Measurements from ENCODE around the gene TRIO. TPM values are rescaled to one million over a fixed set of nuclear protein-coding genes. Genes with fewer than 3 reads are reported as not detected.

TRIO gene
- polyA plus RNA-seq, 3 donors: 1.7 to 45.8 (median 2.1) TPM

GRCh38 chr5:14332746-14333145 lies 189.6 kb downstream of the TRIO start:
- H3K79me2 ChIP-seq (ENCODE audit: insufficient read depth, low read length): peaks cover 33% of the 10 kb centered on the region
- H3K4me2 ChIP-seq (replicated peaks; ENCODE audit: extremely low read depth, low read length, poor library complexity, severe bottlenecking): peak overlapping the region; percentile 70
- no peaks in the 10 kb centered on the region for H3K27me3 ChIP-seq (ENCODE audit: control insufficient read depth in 2 of 2, insufficient read depth in 2 of 2, low read length in 2 of 2)
- peaks cover 25 to 30% of the 10 kb centered on the region in 2 donors for H3K36me3 ChIP-seq (replicated peaks in 1 of 2; ENCODE audit: control insufficient read depth in 1 of 2, insufficient read depth in 2 of 2, low read length in 2 of 2)
- peak overlapping the region in 1 of 3 experiments; percentile 75 for H3K4me3 ChIP-seq (replicated peaks in 1 of 3; ENCODE audit: low read depth in 2 of 3, low read length in 3 of 3)
- Mint-ChIP-seq H3K9me3 (no peaks in the 10 kb centered on the region), H3K4me3 (peak overlapping the region in 1 of 2 donors; percentile 63), H3K4me1 (peaks cover 58% of the 10 kb centered on the region), H3K27me3 (ENCODE audit: low read depth in 3 of 3) (no peaks in the 10 kb centered on the region), H3K27ac (peak overlapping the region; percentile 2 to 76 (median 66)), H3K36me3 (peaks cover 45 to 51% of the 10 kb centered on the region in 2 donors)
- no peaks in the 10 kb centered on the region for H3K9me3 ChIP-seq (replicated peaks in 1 of 2; ENCODE audit: control insufficient read depth in 1 of 2, insufficient read depth in 1 of 2, low read length in 2 of 2)
- no peaks in the 10 kb centered on the region for H4K20me1 ChIP-seq (ENCODE audit: insufficient read depth, low read length)
- H3K4me1 ChIP-seq (ENCODE audit: control insufficient read depth in 1 of 2, insufficient read depth in 2 of 2, low read length in 2 of 2): peaks cover 56% of the 10 kb centered on the region in 2 donors
- no peak overlapping the region for H3K9ac ChIP-seq (ENCODE audit: insufficient read depth, low read length, poor library complexity, severe bottlenecking)
- H3K27ac ChIP-seq (ENCODE audit: low read depth in 1 of 2, low read length in 2 of 2): peak overlapping the region; percentile 28 to 82
- WGBS (ENCODE audit: insufficient coverage): 91% methylated on average over 5 of the region's 10 CpGs
- DNase-seq: no peak
- intact Hi-C loops (cut with micrococcal nuclease): loop anchor here in 1 of 2 donors (10.0 kb wide), 1 partner anchor 262 kb away; no protein-coding TSS in a partner anchor
- TF ChIP-seq, protein P1, sequence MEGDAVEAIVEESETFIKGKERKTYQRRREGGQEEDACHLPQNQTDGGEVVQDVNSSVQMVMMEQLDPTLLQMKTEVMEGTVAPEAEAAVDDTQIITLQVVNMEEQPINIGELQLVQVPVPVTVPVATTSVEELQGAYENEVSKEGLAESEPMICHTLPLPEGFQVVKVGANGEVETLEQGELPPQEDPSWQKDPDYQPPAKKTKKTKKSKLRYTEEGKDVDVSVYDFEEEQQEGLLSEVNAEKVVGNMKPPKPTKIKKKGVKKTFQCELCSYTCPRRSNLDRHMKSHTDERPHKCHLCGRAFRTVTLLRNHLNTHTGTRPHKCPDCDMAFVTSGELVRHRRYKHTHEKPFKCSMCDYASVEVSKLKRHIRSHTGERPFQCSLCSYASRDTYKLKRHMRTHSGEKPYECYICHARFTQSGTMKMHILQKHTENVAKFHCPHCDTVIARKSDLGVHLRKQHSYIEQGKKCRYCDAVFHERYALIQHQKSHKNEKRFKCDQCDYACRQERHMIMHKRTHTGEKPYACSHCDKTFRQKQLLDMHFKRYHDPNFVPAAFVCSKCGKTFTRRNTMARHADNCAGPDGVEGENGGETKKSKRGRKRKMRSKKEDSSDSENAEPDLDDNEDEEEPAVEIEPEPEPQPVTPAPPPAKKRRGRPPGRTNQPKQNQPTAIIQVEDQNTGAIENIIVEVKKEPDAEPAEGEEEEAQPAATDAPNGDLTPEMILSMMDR (IDR thresholded peaks at IDR 0.05): no peak
- H2AFZ ChIP-seq (ENCODE audit: insufficient read depth, low read depth, low read length, poor library complexity, severe bottlenecking): no peak overlapping the region

DNA sequence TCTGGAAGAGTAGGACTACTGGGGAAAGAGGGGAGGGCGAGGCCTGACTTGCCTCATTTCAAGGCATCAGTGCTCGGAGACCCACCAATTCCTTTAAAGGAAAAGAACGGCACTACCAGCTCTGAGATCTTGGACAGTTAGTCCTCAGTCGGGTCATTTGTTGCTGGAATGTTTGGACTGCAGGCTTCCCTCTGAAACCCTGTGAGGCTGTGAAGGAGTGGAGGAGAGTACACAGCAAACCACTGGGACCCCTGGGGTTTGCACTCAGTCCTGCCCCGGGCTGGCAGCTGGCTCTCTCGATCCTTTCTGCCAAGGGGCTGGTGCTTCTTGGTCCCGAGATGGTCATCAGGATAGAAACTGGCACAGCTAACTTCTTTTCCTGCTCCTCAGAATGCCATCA lies 194.5 kb downstream of the TRIO start:
- no peak overlapping the region for H3K9ac ChIP-seq (ENCODE audit: insufficient read depth, low read length, poor library complexity, severe bottlenecking)
- no peaks in the 10 kb centered on the region for H3K9me3 ChIP-seq (replicated peaks in 1 of 2; ENCODE audit: control insufficient read depth in 1 of 2, insufficient read depth in 1 of 2, low read length in 2 of 2)
- no peaks in the 10 kb centered on the region for H3K27me3 ChIP-seq (ENCODE audit: control insufficient read depth in 2 of 2, insufficient read depth in 2 of 2, low read length in 2 of 2)
- intact Hi-C loops (cut with micrococcal nuclease): loop anchor here in 1 of 2 donors (10.0 kb wide), 1 partner anchor 257 kb away; no protein-coding TSS in a partner anchor
- Mint-ChIP-seq H3K27me3 (ENCODE audit: low read depth in 3 of 3) (peaks cover 0 to 2% (median 0%) of the 10 kb centered on the region in 3 donors), H3K27ac (no peak overlapping the region), H3K4me1 (peaks cover 47% of the 10 kb centered on the region), H3K4me3 (no peak overlapping the region), H3K36me3 (peaks cover 64 to 65% of the 10 kb centered on the region in 2 donors), H3K9me3 (no peaks in the 10 kb centered on the region)
- 97% methylated on average over 7 of the region's 7 CpGs for WGBS (ENCODE audit: insufficient coverage)
- no peak overlapping the region for H2AFZ ChIP-seq (ENCODE audit: insufficient read depth, low read depth, low read length, poor library complexity, severe bottlenecking)
- no peak overlapping the region for H3K4me3 ChIP-seq (replicated peaks in 1 of 3; ENCODE audit: low read depth in 2 of 3, low read length in 3 of 3)
- no peak overlapping the region for H3K27ac ChIP-seq (ENCODE audit: low read depth in 1 of 2, low read length in 2 of 2)
- peaks cover 43 to 54% of the 10 kb centered on the region in 2 donors for H3K36me3 ChIP-seq (replicated peaks in 1 of 2; ENCODE audit: control insufficient read depth in 1 of 2, insufficient read depth in 2 of 2, low read length in 2 of 2)
- peaks cover 43% of the 10 kb centered on the region in 2 donors for H3K4me1 ChIP-seq (ENCODE audit: control insufficient read depth in 1 of 2, insufficient read depth in 2 of 2, low read length in 2 of 2)
- no peak overlapping the region for H3K4me2 ChIP-seq (replicated peaks; ENCODE audit: extremely low read depth, low read length, poor library complexity, severe bottlenecking)
- TF ChIP-seq, protein P1 (IDR thresholded peaks at IDR 0.05): no peak
- no peak for DNase-seq
- peaks cover 31% of the 10 kb centered on the region for H3K79me2 ChIP-seq (ENCODE audit: insufficient read depth, low read length)
- H4K20me1 ChIP-seq (ENCODE audit: insufficient read depth, low read length): no peaks in the 10 kb centered on the region

All from CD14-positive monocyte (primary cell).